ENCODE measurements around the gene PPIL4. TPM values are rescaled to one million over a fixed set of nuclear protein-coding genes. Genes with fewer than 3 reads are reported as not detected.
"Not testable (repeated sequence)": the region's sequence is repeated elsewhere in the genome, so short reads cannot be mapped to it uniquely, and the experiment has no call there.

Gene PPIL4
- total RNA-seq, 1 donor from 2014 or later: 39.4 TPM

- no peak for DNase-seq (ENCODE audit: low read depth)
Measured at GRCh38 chr6:149483849-149484655, 61.8 kb downstream of the PPIL4 start.

GRCh38 chr6:149483334-149483725, 62.5 kb downstream of the PPIL4 start:
- no peak for DNase-seq (ENCODE audit: low read depth)

DNA sequence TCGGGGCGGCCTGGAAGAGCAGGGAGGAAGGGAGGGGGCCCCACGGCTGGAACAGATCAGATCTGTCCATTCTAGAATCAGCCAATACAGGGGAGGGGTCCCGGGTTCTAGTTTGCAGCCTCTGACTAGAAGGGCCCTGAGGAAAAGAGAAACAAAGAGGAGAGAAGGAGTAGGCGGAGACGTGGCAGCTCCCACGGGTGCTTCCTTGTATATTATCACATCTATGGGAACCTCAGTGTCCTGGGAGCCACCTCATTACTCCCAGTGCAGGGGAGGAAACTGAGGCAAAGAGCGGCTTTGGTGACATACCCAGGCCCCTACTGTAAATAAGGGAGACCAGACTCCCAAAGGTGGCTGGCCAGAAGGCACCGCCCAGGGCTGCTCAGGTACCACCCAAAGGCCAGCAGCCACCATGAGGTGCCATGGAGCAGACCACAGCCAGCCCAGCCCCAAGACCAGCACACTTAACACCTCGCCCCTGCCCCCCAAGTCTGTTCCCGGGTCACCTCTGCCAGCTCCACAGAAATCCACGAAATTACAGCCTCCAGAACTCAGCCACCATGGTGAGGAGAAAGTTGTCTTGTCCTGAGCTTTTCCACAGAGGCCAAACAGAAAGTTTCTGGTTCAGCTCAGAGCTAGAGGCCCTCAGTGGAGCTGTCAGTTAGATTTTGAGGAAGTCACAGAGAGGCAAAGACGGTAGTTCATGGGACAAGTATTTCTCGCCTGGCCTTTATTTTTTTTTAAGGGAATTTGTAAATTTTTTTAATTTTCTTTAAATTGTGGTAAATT, 63.1 kb downstream of the PPIL4 start:
- DNase-seq (ENCODE audit: low read depth): no peak

- no peak for DNase-seq (ENCODE audit: low read depth)
Measured at GRCh38 chr6:149480502-149481280, 65.2 kb downstream of the PPIL4 start.

- no peak for DNase-seq (ENCODE audit: low read depth)
Measured at GRCh38 chr6:149478631-149479314, 67.1 kb downstream of the PPIL4 start.

- no peak for DNase-seq (ENCODE audit: low read depth)
Measured at GRCh38 chr6:149477544-149477943, 68.3 kb downstream of the PPIL4 start.

GRCh38 chr6:149476789-149477455, 68.9 kb downstream of the PPIL4 start:
- DNase-seq (ENCODE audit: low read depth): no peak

GRCh38 chr6:149474108-149474935, 71.5 kb downstream of the PPIL4 start:
- DNase-seq (ENCODE audit: low read depth): no peak

GRCh38 chr6:149473080-149474052, 72.5 kb downstream of the PPIL4 start:
- peak; percentile 56 for DNase-seq (ENCODE audit: low read depth)

DNA sequence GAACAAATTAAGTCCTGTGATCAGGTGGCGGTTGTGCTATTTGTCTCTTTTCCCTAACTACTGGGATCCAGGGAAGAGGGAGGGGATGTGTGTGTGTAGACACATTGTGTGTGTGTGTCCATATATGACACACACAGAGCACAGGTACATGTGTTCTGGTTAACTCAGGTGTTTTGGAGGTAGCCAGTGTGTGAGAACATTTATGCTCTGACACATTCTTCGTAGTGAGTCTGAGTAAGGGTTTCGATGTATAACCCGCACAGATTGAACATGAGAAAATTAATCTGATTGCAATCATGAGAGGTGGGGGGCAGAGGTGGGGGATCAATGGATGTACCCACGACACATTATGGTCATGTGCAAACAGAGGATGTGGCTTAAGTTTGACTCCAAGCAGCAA, 73.6 kb downstream of the PPIL4 start:
- no peak for DNase-seq (ENCODE audit: low read depth)

GRCh38 chr6:149471801-149472200, 74.0 kb downstream of the PPIL4 start:
- no peak for DNase-seq (ENCODE audit: low read depth)

DNA sequence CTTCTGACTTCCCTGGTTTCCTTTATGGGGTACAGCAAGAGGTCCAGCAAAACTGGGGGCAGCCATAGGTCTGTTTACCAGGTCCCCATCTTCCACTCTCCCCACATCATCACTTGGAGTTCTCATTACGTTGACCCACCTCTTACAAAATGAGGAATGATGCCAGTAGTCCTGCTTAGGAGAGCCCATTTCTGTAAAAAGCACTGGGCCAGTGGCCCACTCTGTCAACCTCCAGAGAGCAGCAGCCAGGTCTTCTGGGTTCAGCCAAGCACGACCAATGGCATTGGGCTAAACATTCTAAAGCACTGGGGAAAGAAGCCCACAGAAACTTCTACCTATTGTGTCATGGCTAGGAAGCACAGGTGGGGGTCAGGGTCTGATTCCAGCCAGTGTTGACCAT, 74.9 kb downstream of the PPIL4 start:
- no peak for DNase-seq (ENCODE audit: low read depth)

- no peak for DNase-seq (ENCODE audit: low read depth)
Measured at GRCh38 chr6:149468179-149468578, 77.7 kb downstream of the PPIL4 start.

DNA sequence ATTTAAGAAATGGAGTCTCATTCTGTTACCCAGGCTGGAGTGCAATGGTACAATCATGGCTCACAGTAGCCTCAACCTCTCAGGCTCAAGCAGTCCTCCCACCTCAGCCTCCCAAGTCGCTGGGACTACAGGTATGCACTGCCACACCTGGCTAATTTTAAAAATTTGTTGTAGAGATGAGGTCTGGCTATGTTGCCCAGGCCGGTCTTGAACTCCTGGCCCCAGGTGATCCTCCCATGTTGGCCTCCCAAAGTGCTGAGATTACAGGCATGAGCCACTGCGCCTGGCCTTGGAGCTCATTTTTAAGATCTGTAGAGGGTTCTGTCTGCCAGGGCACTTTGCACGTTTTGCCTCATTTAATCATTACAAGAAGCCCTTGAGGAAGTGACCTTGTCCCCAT, 78.6 kb downstream of the PPIL4 start:
- DNase-seq (ENCODE audit: low read depth): no peak

DNA sequence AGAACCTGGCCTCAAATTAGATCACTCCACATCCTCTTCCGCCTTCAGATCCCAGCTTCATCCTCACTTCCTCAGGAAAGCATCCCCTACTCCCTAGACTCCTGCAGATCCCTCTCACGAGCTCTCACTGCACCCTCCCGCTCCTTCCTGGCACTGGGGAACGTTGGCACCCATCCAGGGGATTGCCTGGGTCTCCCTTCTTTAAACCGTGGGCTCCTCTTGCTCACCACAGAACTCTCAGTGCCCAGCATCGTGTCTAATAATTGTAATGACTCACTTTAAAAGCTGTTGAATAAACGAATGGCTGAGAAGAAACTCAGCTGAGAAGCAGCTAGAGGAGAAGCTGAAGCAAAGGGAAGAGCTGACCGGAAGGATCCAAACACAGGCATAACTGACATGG, 81.4 kb downstream of the PPIL4 start:
- DNase-seq (ENCODE audit: low read depth): no peak

DNA sequence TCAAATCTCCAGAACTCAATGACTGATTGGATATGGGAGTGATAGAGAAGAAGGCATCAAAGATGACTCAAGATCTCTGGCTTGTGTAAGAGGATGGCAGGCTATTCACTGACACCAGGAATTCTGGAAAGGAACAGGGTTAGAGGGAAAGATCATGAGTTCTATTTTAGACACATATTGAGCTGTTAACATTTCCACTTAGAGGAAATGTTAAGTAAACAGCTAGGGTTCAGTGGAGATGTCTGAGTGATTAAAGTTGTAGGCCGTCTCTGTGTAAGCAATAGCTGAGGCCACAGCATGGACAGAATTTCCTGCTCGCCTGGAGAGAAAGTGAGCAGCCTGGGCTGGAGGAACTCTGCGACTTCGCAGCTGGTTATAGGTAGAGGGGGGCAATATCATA, 82.1 kb downstream of the PPIL4 start:
- DNase-seq (ENCODE audit: low read depth): no peak

- DNase-seq (ENCODE audit: low read depth): not testable (repeated sequence)
Measured at GRCh38 chr6:149462712-149463111, 83.1 kb downstream of the PPIL4 start.

GRCh38 chr6:149461670-149462069, 84.2 kb downstream of the PPIL4 start:
- DNase-seq (ENCODE audit: low read depth): no peak

All from myocyte (in vitro differentiated cells).